ENCODE results near the gene GPR62. TPM values are rescaled to one million over a fixed set of nuclear protein-coding genes. Genes with fewer than 3 reads are reported as not detected.

The GPR62 gene
- total and polyA plus RNA-seq, 2 experiments from 2014 or later, result not detected

DNA sequence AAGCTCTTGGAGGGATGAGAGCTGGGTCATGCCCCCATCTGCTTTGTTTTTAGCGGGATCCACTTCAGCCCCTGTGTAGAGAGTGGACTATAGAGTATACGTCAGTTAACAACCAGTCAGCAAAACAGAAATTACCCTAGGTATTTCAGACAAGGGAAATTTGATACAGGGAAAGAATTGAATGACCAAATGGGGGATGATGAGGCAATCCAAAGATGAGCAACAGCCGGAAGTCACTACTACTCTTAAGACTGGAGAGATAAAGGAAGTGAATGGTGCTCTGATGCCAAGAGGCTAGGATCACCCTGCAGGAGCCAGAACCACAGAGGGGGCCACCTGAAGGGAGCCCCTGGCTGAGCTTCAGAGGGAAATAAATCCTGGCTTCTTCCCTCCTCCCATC lies 1.7 kb upstream of the GPR62 start:
- DNase-seq, result peak; percentile 84
- WGBS, 2 experiments (ENCODE audit: low coverage in 1 of 2, low lambda C conversion rate in 2 of 2, missing lambda C conversion rate in 2 of 2), result 51 to 55% methylated on average over 3 of the region's 3 CpGs

DNA sequence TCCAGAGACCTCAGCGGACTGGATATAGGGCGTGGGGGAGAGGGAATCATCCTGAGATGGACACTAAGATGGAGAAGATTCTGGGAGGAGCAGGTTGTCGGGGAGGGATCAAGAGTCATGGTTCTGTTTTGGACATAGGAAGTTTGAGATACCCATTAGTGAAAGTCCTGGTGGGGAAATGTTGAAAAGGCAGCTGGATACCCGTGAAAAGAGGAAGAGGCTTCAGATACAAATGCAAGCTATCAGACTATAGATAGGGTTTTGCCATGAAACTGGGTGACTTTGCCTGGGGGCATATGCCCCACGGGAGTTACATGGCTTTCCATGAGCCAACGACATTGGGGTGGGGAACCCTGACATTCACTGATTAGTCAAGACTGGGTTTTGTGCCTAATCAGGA lies 1.1 kb upstream of the GPR62 start:
- Histone ChIP-seq H3K27ac (no peak overlapping the region), H3K4me1 (ENCODE audit: insufficient read depth) (no peaks in the 10 kb centered on the region), H3K27me3 (replicated peaks; ENCODE audit: insufficient read depth) (no peaks in the 10 kb centered on the region), H3F3A (ENCODE audit: insufficient read depth) (peaks cover 28% of the 10 kb centered on the region), H3K4me2 (ENCODE audit: unreplicated experiment) (no peak overlapping the region), H3K9me2 (ENCODE audit: insufficient read depth) (no peaks in the 10 kb centered on the region), H4K20me1 (ENCODE audit: insufficient read depth) (no peaks in the 10 kb centered on the region), H2AFZ (no peak overlapping the region), H3K9me3 (ENCODE audit: low read depth) (no peaks in the 10 kb centered on the region), H3K9ac (no peak overlapping the region), H3K4me3 (no peak overlapping the region), H3K36me3 (ENCODE audit: low read depth) (no peaks in the 10 kb centered on the region), H3K79me2 (ENCODE audit: insufficient read depth) (no peaks in the 10 kb centered on the region)
- TF ChIP-seq EZH2 (IDR thresholded peaks at IDR 0.05; ENCODE audit: insufficient read depth, poor library complexity, severe bottlenecking) (no peak), EZH2phosphoT487 (IDR thresholded peaks at IDR 0.05; ENCODE audit: insufficient read depth, low read depth) (no peak)
- 70 to 77% methylated on average over 6 of the region's 6 CpGs for WGBS, 2 experiments (ENCODE audit: low coverage in 1 of 2, low lambda C conversion rate in 2 of 2, missing lambda C conversion rate in 2 of 2)
- in situ Hi-C loops (cut with MboI), result no loop called here
- DNase-seq, result no peak

More for the DNA sequence above, 1.7 kb upstream of the GPR62 start:
- no peaks in the 10 kb centered on the region for H3K4me1 ChIP-seq (ENCODE audit: insufficient read depth)
- no peaks in the 10 kb centered on the region for H3K9me3 ChIP-seq (ENCODE audit: low read depth)
- H3K27me3 ChIP-seq (replicated peaks; ENCODE audit: insufficient read depth), result no peaks in the 10 kb centered on the region
- H3K36me3 ChIP-seq (ENCODE audit: low read depth), result no peaks in the 10 kb centered on the region
- H3K4me3 ChIP-seq, result no peak overlapping the region
- peaks cover 28% of the 10 kb centered on the region for H3F3A ChIP-seq (ENCODE audit: insufficient read depth)
- H3K27ac ChIP-seq, result 0 out of 2 replicates have a peak overlapping the region, but pooled peaks have one; percentile 29
- in situ Hi-C loops (cut with MboI), result no loop called here
- H3K9me2 ChIP-seq (ENCODE audit: insufficient read depth), result no peaks in the 10 kb centered on the region
- H4K20me1 ChIP-seq (ENCODE audit: insufficient read depth), result no peaks in the 10 kb centered on the region
- H3K9ac ChIP-seq, result no peak overlapping the region
- H3K79me2 ChIP-seq (ENCODE audit: insufficient read depth), result no peaks in the 10 kb centered on the region
- TF ChIP-seq EZH2phosphoT487 (IDR thresholded peaks at IDR 0.05; ENCODE audit: insufficient read depth, low read depth) (no peak), EZH2 (IDR thresholded peaks at IDR 0.05; ENCODE audit: insufficient read depth, poor library complexity, severe bottlenecking) (no peak)
- no peak overlapping the region for H2AFZ ChIP-seq
- no peak overlapping the region for H3K4me2 ChIP-seq (ENCODE audit: unreplicated experiment)

GRCh38 chr3:51954713-51955112 lies 468 bp upstream of the GPR62 start:
- peaks cover 28% of the 10 kb centered on the region for H3F3A ChIP-seq (ENCODE audit: insufficient read depth)
- no peak overlapping the region for H3K9ac ChIP-seq
- no peak overlapping the region for H3K4me2 ChIP-seq (ENCODE audit: unreplicated experiment)
- H4K20me1 ChIP-seq (ENCODE audit: insufficient read depth), result no peaks in the 10 kb centered on the region
- H3K36me3 ChIP-seq (ENCODE audit: low read depth), result no peaks in the 10 kb centered on the region
- no peaks in the 10 kb centered on the region for H3K9me3 ChIP-seq (ENCODE audit: low read depth)
- H2AFZ ChIP-seq, result no peak overlapping the region
- no peak overlapping the region for H3K4me3 ChIP-seq
- H3K27ac ChIP-seq, result no peak overlapping the region
- H3K9me2 ChIP-seq (ENCODE audit: insufficient read depth), result no peaks in the 10 kb centered on the region
- in situ Hi-C loops (cut with MboI), result no loop called here
- TF ChIP-seq EZH2phosphoT487 (IDR thresholded peaks at IDR 0.05; ENCODE audit: insufficient read depth, low read depth) (no peak), EZH2 (IDR thresholded peaks at IDR 0.05; ENCODE audit: insufficient read depth, poor library complexity, severe bottlenecking) (no peak)
- no peaks in the 10 kb centered on the region for H3K4me1 ChIP-seq (ENCODE audit: insufficient read depth)
- DNase-seq, result no peak
- 78 to 89% methylated on average over 1 of the region's 1 CpG for WGBS, 2 experiments (ENCODE audit: low coverage in 1 of 2, low lambda C conversion rate in 2 of 2, missing lambda C conversion rate in 2 of 2)
- H3K79me2 ChIP-seq (ENCODE audit: insufficient read depth), result no peaks in the 10 kb centered on the region
- H3K27me3 ChIP-seq (replicated peaks; ENCODE audit: insufficient read depth), result no peaks in the 10 kb centered on the region

DNA sequence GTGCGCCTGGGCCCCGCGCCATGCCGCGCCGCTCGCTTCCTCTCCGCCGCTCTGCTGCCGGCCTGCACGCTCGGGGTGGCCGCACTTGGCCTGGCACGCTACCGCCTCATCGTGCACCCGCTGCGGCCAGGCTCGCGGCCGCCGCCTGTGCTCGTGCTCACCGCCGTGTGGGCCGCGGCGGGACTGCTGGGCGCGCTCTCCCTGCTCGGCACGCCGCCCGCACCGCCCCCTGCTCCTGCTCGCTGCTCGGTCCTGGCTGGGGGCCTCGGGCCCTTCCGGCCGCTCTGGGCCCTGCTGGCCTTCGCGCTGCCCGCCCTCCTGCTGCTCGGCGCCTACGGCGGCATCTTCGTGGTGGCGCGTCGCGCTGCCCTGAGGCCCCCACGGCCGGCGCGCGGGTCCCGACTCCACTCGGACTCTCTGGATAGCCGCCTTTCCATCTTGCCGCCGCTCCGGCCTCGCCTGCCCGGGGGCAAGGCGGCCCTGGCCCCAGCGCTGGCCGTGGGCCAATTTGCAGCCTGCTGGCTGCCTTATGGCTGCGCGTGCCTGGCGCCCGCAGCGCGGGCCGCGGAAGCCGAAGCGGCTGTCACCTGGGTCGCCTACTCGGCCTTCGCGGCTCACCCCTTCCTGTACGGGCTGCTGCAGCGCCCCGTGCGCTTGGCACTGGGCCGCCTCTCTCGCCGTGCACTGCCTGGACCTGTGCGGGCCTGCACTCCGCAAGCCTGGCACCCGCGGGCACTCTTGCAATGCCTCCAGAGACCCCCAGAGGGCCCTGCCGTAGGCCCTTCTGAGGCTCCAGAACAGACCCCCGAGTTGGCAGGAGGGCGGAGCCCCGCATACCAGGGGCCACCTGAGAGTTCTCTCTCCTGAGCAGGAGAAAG lies 951 bp downstream of the GPR62 start:
- Histone ChIP-seq H3K27ac (no peak overlapping the region), H4K20me1 (ENCODE audit: insufficient read depth) (no peaks in the 10 kb centered on the region), H3K4me2 (ENCODE audit: unreplicated experiment) (peak overlapping the region; percentile 30), H3K27me3 (replicated peaks; ENCODE audit: insufficient read depth) (no peaks in the 10 kb centered on the region), H2AFZ (peak overlapping the region; percentile 32; the same call in 1 of the 2 replicates), H3K9me3 (ENCODE audit: low read depth) (no peaks in the 10 kb centered on the region), H3K36me3 (ENCODE audit: low read depth) (no peaks in the 10 kb centered on the region), H3K9ac (no peak overlapping the region), H3K79me2 (ENCODE audit: insufficient read depth) (no peaks in the 10 kb centered on the region), H3K4me3 (peak overlapping the region; percentile 41; the same call in 1 of the 2 replicates), H3K4me1 (ENCODE audit: insufficient read depth) (no peaks in the 10 kb centered on the region), H3K9me2 (ENCODE audit: insufficient read depth) (no peaks in the 10 kb centered on the region), H3F3A (ENCODE audit: insufficient read depth) (peaks cover 17% of the 10 kb centered on the region)
- in situ Hi-C loops (cut with MboI), result no loop called here
- DNase-seq, result peak; percentile 83
- WGBS, 2 experiments (ENCODE audit: low coverage in 1 of 2, low lambda C conversion rate in 2 of 2, missing lambda C conversion rate in 2 of 2), result 13 to 14% methylated on average over 59 to 79 of the region's 97 CpGs
- TF ChIP-seq EZH2phosphoT487 (IDR thresholded peaks at IDR 0.05; ENCODE audit: insufficient read depth, low read depth) (no peak), EZH2 (IDR thresholded peaks at IDR 0.05; ENCODE audit: insufficient read depth, poor library complexity, severe bottlenecking) (no peak)

All from GM23248 (cell line).